Left renal pelvis (tissue), 4 donors: ENCODE data around the gene GREB1. TPM values are rescaled to one million over a fixed set of nuclear protein-coding genes. Genes with fewer than 3 reads are reported as not detected.

Experiments
- DNase-seq, 4 donors: peaks; one replicate each; pipeline ENCODE4 v3.0.0-alpha.2; 2013; ENCODE audit warnings: low read depth in 4 of 4, low spot score in 3 of 4
- polyA plus RNA-seq, 4 donors: library from polyadenylated mRNA; unstranded; fragments of 120-200 nt; gene quantifications; one replicate each; pipeline ENCODE4 v1.2.1, GENCODE V29; 2013; ENCODE audit not compliant: insufficient read length in 4 of 4

GREB1 gene
- polyA plus RNA-seq, 4 donors: 4.3 to 16.3 (median 12.2) TPM

DNA sequence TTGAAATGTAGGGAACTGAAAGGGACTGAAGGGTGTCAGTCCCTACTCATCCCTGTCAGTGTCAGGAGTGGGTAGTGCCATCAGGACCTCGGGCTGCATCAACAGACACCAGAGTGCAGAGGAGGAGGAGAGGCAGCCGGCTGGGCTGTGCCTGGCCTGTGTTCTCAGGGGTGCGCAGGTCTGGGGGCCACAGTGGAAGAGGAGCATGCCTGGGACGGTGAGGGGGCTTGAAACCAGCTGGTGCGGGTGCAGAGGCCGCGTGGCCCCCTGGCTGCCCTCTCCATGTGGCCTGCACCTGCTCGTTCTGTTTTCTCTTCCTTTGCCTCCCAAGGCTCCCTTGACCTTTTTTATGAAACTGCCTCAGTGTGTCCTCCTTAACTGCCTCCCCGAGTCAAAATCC, 94.8 kb downstream of the GREB1 start:
- no peak for DNase-seq

DNA sequence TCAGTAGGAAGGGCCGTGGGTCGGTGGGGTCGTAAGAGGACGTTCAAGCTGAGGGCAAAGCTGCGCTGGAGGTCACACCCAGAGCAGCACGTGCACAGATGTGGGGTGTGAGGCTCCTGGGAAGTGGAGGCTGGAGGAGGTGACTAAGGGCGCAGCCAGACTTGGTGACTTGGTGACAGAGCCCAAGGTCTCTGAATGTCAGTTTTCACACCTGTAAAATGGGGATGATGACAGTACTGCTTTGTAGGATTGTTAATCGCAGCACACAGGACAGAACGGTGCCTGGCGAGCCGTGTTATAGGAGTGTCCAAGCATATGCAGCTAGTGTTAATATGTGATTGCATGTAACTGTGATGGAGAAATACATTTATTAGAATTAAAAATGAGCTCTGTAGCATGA, 95.4 kb downstream of the GREB1 start:
- DNase-seq: no peak

- no peak for DNase-seq
Measured at GRCh38 chr2:11629851-11630250, 96.0 kb downstream of the GREB1 start.

GRCh38 chr2:11630855-11631254, 97.0 kb downstream of the GREB1 start:
- no peak for DNase-seq

- no peak for DNase-seq
Measured at GRCh38 chr2:11631462-11631861, 97.6 kb downstream of the GREB1 start.

- DNase-seq: no peak
Measured at GRCh38 chr2:11633923-11634478, 100.2 kb downstream of the GREB1 start.

- DNase-seq: no peak
Measured at GRCh38 chr2:11634584-11634983, 100.7 kb downstream of the GREB1 start.

GRCh38 chr2:11635141-11635540, 101.3 kb downstream of the GREB1 start:
- no peak for DNase-seq

GRCh38 chr2:11636593-11637295, 102.9 kb downstream of the GREB1 start:
- DNase-seq: no peak

DNA sequence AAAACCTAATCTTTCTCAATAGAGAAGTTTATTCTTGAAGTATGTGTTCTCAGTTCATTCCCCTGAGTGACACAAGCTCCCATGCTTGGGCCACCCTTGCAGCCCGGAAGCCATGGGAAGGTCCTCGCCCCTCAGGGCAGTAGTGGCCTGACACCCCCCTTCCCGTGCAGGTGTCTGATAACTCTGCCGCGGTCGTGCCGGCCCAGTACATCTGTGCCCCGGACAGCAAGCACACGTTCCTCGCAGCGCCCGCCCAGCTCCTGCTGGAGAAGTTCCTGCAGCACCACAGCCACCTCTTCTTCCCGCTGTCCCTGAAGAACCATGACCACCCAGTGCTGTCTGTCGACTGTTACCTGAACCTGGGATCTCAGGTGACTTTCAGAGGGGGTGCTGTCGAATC, 103.7 kb downstream of the GREB1 start:
- no peak for DNase-seq

DNA sequence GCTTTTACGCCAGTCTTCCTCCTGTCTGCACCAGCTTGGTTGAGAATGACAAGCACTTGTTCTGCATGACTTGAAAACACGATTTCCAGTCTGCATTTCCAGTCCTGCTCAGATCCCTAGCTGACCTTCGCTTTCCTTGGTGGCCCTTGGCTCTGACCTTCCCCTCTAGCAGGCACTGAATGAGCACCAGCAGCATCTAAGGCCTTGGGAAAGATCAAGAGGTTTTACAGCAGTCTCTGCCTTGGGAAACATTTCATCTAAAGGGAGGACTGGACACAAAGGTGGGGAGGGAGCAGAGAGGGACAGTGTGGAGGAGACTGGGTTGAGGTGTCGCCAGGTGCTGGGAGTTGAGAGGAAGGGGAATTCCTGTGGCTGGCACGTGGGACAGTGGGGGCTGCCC, 105.7 kb downstream of the GREB1 start:
- no peak for DNase-seq

DNA sequence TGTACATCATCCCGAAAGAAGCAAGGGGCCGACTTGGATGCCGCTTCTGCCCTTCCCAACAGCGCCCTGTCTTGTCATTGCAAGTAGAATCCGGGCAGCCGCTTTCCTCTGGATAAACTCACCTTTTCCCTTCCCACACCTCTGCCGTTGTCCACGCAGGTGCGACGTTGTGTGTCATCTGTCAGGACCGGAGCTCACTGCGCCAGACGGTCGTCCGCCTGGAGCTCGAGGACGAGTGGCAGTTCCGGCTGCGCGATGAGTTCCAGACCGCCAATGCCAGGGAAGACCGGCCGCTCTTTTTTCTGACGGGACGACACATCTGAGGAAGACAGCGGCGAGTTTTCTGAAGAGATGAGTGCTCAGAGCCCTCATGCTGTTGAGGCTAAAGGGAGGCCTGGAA, 106.3 kb downstream of the GREB1 start:
- no peak for DNase-seq

DNA sequence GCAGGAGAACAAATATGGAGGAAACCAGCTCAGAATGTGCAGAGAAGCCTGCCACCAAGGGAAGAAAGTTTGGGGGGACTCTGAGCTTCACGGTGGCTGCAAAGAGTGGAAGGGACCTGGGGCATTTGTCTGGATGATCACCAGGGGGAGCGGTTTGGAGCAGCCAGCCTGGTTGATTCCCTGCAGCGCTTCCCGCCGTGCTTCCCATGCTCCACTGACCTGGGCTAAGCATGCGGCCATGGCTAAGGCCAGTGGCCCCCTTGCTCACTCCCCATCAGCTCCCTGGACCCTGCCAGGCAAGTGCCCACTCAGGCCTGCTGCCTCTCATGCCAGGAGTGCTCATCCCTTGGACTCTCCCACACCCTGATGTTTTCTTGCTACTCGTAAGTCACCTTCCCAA, 109.1 kb downstream of the GREB1 start:
- no peak for DNase-seq

DNA sequence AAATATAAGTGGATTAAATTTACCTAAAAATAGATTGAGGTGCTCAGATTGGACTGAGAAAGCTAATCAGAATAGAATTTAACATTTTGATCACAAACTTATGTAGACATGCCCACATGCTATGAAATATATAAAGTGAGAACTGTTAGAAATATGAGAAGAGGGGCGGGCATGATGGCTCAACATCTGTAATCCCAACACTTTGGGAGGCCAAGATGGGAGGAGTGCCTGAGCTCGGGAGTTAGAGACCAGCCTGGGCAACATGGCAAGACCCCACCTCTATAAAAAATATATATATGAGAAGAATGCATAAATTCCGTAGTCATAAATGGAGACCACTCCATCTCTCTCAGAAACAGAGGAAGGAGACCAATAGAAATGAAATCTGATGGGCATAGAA, 110.4 kb downstream of the GREB1 start:
- no peak for DNase-seq

GRCh38 chr2:11646530-11646929, 112.7 kb downstream of the GREB1 start:
- no peak for DNase-seq

- no peak for DNase-seq
Measured at GRCh38 chr2:11647834-11648600, 114.2 kb downstream of the GREB1 start.

DNA sequence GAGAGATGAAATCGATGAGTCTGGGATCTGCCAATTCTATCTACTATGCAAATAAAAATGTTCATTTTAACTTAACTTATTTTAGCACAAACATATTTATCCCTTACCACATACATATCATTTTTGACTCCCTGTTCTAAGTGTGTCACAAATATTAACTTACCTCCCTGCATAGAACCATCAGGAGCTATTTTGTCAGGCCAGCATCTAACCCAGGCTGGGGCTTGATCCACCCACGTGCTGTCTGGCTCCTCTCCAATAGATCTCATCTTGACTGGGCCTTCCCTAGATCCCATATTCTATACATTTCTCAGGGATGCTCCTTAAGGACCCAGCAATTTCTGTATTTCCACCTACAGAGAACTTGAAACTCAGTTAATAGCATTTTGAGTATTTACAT, 115.2 kb downstream of the GREB1 start:
- no peak for DNase-seq

DNA sequence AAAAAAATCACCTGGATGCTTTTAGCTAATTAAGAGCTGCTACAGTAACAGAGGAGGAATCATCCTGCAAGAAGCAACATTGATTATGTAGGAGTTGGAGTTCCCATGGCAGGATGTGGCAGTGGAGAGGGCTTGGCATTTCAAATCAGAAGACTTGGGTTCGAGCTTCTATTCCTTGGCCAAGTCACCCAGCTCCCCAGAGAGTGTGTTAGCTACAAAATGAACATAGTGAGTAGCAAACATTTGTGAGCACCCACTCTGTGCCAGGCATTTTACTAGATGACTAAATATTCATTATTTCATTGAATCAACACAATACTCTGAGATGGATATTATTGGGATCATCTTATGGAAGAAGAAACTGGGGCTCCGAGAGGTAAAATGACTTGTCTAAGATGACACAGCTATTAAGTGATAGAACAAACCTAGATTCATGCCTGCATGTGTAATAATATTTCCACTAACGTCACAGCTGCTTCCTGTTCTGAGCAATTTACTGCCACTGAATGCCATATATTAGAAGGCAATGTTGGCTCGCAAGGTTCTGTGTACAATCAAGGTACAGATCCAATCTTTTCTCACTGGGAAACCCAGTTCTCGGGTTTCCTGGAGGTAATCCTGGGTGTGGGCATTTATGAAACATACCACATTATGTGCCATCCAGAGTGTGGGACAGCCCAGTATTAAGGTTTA, 118.2 kb downstream of the GREB1 start:
- no peak for DNase-seq

DNA sequence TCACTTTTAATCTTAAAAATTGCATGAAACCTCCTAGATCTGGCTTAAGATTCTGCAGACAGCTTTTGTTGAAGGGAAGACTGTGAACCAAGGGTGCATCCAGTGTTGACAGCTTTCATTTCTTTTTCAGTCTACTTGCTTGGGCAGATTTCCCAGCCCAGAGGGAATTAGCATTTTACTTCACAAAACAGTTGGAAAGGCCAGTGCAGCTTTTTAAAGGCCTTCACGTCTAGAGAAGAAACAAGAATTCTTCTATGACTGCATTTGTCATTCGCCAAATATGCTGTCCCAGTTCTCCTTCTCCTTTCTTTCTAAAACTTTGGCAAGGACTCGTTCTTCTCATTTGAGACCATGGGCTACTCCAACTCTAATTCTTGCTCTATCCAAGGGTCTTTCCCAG, 118.7 kb downstream of the GREB1 start:
- DNase-seq: no peak

DNA sequence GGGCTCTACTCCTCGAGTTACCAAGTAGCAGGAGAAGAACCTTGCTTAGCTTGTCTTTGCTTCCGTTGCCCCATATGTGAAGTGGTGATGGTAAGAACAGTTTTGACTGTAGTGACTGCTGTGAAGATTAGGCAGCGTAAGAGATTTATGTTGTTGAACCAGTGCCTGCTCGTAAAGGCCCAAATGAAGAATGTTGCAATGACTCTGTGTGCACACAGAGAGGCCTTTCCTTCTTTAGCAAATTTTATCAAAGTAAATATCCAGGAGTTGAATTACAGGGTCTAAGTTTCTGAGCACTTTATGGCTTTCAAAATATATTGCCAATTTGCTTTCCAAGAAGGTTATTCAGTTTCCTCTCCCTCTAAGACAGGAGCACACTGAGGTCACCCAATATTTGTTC, 121.7 kb downstream of the GREB1 start:
- DNase-seq: no peak

DNA sequence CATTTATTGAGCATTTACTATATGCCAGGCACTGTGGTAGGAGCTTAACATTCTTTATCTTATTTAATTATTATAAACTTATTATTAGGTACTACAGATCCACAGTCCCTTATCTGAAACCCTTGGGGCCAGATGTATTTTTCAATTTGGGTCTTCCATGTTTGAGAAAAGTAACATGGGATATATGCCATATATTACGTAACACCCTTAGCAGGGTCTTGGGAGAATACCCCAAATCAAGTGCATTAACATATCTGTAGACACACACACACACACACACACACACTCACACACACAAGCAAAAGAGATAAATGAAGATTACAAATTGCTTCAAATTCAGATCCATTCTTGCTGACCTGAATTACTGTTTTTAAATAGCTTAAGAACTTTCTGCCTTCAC, 122.4 kb downstream of the GREB1 start:
- DNase-seq: no peak
